T1000 (cell line): ENCODE results near the gene XBP1.
"Not testable (repeated sequence)": the region's sequence is repeated elsewhere in the genome, so short reads cannot be mapped to it uniquely, and the experiment has no call there.

Source experiments
- DNase-seq: peaks from one replicate; lab custom pipeline; 2025; ENCODE audit warnings: mixed read lengths; lab: John Stamatoyannopoulos, UW

Gene XBP1

DNA sequence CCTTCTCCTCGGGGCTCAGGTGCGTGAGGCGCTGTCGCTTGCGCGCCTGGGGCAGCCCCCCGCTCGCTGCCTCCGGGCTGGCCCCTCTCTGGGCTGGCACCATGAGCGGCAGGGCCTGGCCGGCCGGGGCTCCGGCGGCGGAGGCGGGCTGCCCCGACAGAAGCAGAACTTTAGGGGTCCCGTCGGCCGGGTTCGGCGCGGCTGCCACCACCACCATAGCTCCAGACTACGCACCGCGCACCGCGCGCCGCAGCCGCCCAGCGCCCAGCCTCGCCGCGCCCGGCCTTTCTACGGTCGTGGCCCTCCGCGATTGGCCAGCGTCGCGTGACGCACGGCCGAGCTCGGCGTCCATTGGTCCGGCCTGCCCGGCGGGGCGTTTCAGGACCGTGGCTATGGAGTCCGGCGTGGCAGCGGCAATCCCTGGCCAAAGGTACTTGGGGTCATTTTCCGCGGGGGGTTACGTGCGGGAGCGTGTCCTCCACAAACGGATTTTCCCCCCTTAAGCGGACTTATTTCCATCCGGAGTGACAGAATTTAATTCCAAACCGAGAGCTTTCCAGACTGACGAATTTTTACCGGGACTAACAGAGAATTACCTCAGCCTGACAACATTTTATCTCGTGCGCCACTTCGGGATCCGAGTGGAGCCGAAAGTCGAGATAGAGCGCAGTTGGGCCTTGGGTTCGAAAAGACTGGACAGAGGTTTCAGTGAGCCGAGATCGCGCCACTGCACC, at the start of gene XBP1:
XBP1 (minus strand) TSS at position 262 of the 734 bp plus-strand sequence.
- DNase-seq: peak; percentile 85

DNA sequence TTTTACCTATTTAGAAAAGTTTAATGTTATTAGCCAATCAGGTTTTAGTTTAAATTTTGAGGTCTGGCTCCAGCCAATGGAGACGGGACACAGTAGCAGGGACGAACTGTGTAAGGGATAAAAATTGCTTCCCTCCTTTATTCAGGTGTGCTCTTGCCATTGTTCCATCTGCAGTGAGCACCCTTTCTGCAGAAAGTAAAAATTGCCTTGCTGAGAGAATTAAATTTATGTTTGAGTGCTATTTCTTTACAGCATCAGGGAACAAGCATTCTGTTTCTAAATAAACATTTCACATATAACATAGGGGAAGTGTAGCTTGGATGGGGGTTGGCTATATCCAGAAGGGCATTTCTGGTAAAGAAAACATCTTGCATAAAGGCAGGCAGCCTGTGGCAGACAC, 46.6 kb upstream of the XBP1 start:
- DNase-seq: no peak

GRCh38 chr22:28844277-28844676, 43.9 kb upstream of the XBP1 start:
- not testable (repeated sequence) for DNase-seq

- no peak for DNase-seq
Measured at GRCh38 chr22:28843633-28844032, 43.3 kb upstream of the XBP1 start.

GRCh38 chr22:28841111-28841510, 40.7 kb upstream of the XBP1 start:
- DNase-seq: no peak

GRCh38 chr22:28838971-28839370, 38.6 kb upstream of the XBP1 start:
- no peak for DNase-seq

GRCh38 chr22:28837640-28838039, 37.3 kb upstream of the XBP1 start:
- no peak for DNase-seq

GRCh38 chr22:28835630-28836189, 35.3 kb upstream of the XBP1 start:
- no peak for DNase-seq

DNA sequence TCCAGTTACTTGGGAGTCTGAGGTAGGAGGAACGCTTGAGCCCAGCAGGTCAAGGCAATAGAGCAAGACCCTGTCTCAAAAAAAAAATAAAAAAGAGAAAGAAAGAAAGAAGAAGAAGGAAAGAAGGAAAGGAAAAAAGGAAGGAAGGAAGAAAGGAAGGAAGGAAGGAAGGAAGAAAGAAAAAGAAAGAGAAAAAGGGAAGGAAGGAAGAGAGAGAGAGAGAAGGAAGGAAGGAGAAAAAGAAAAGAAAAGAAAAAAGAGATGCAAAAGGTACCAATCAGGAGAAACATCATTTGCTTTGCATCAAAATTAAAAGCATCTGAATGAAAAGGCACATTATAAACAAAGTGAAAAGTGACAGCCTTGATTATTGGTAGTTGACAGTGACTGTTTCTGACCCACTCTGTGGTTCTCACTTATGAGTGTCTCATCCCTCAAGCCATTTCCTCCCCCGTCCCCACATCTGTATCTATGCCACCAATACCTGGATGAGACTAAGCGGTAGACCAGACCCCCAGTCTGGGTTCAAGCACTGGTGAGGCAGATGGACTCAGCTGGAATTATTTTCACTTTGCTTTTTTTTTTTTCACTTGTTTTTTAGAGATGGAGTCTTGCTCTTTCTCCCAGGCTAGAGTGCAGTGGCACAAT, 33.0 kb upstream of the XBP1 start:
- DNase-seq: no peak

GRCh38 chr22:28832731-28833130, 32.4 kb upstream of the XBP1 start:
- no peak for DNase-seq

DNA sequence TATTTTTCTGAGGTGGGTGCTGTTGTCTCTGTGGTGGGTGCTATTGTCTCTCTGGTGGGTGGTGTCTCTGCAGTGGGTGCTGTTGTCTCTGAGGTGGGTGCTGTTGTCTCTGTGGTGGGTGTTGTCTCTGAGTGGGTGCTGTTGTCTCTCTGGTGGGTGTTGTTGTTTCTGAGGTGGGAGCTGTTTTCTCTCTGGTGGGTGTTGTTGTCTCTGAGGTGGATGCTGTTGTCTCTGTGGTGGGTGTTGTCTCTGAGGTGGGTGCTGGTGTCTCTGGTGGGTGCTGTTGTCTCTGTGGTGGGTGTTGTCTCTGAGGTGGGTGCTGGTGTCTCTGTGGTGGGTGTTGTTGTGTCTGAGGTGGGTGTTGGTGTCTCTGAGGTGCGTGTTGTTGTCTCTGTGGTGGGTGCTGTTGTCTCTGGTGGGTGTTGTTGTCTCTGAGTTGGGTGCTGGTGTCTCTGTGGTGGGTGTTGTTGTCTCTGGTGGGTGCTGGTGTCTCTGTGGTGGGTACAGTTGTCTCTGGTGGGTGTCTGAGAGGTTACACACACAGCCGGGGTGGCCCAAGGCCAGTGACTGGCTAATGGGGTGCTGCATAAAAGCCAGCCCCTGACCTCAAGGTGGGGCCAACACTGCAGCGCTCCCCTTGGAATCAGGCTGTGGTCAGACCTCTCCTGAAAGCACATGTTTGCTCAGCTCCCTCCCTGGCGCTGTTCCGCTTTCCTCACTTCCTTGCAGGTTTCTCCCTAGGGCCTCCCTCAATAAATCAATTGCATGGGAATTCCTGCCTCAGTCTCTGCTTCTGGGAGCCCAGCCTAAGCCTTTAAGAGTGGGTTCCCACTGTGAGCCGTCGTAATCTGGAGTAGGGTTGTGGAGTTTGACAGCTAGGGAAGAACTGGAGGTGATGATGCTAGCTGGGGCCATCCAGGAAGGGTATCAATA, 31.0 kb upstream of the XBP1 start:
- DNase-seq: no peak

- no peak for DNase-seq
Measured at GRCh38 chr22:28830441-28830840, 30.1 kb upstream of the XBP1 start.

GRCh38 chr22:28829358-28830181, 29.2 kb upstream of the XBP1 start:
- DNase-seq: no peak

DNA sequence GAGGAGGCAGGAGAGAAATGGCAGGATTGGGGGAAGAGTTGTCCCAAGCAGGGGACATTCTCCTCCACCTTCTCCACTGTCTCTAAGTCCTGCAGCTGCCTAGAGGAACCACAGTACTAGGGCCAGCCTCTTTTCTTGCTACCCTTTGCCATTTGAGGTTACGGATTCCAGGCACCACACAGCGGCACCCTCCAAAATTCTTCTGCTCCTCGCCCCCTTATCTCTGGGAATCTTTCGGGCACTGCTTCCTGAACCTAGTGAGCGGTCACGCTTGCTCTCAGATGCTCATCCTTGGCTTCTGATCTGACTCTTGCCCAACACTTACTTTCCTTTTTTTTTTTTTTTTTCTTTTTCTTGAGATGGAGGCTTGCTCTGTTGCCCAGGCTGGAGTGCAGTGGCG, 26.6 kb upstream of the XBP1 start:
- no peak for DNase-seq

DNA sequence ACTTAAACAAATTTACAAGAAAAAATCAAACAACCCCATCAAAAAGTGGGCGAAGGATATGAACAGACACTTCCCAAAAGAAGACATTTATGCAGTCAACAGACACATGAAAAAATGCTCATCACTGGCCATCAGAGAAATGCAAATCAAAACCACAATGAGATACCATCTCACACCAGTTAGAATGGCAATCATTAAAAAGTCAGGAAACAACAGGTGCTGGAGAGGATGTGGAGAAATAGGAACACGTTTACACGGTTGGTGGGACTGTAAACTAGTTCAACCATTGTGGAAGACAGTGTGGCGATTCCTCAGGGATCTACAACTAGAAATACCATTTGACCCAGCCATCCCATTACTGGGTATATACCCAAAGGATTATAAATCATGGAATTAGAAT, 26.1 kb upstream of the XBP1 start:
- not testable (repeated sequence) for DNase-seq

GRCh38 chr22:28824455-28824854, 24.1 kb upstream of the XBP1 start:
- not testable (repeated sequence) for DNase-seq

GRCh38 chr22:28822930-28823551, 22.7 kb upstream of the XBP1 start:
- DNase-seq: no peak

DNA sequence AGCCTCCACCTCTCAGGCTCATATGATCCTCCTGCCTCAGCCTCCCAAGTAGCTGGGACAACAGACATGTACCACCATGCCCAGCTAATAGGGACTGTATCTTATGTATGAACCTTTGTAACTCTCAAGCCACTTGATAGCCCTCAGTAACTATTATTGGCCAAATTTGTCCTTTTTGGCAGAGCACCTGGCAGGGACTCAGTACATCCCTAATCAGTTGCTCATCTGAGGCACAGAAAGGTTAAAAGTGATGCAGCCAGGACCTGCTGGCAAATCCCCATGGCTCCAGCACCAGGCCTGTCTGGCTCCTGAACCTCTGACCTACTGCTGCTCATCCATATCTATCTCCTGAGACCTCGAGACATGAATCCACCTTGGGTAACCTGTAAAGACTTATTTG, 21.1 kb upstream of the XBP1 start:
- no peak for DNase-seq

- no peak for DNase-seq
Measured at GRCh38 chr22:28820885-28821284, 20.5 kb upstream of the XBP1 start.

DNA sequence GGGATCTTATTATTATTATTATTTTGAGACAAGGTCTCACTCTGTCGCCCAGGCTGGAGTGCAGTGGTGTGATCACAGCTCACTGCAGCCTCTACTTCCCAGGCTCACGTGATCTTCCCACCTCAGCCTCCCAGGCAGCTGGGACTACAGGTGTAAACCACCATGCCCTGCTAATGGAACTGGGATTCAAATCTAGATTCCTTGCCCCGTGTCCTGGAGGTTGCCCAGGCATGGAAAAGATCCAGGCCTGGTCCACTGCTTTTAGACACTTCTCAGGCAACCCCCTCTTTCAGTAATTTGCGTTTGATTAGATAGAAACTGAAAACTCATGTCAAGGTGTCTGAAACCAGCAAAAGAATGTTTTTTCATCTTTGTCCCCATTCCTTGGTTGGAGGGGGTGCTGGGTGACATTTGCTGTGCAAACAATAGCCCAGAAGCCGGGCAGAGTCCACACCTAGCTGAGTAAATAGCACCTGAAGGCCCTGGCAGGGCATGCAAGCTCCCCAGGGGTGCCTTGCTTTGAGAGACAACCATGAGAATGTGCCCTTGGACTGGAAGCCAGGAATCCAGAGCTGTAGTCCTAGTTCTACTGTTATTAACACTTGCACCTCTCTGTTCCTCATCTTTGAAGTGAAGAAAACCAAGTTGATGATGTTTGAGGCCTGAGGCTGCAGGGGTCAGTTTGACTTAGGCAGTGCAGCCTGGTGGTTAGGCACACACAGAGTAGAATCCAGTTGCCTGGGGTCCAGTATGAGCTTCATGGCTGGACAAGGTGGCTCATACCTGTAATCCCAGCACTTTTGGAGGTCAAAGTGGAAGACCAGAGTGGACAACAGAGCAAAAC, 19.1 kb upstream of the XBP1 start:
- DNase-seq: no peak
